Cardiac muscle cell (in vitro differentiated cells and primary cell): ENCODE results near the gene ORMDL1. TPM values are rescaled to one million over a fixed set of nuclear protein-coding genes. Genes with fewer than 3 reads are reported as not detected.

Experiments
- DNase-seq, 2 donors: peaks; one replicate each; pipeline versions ENCODE4 v3.0.0 to v3.0.0-alpha.2; 2010 to 2017; ENCODE audit warnings: low read depth in 1 of 2, low spot score in 1 of 2
- H3K27ac ChIP-seq: fragments of 200-600 bp; sonication (generic); 2 replicates; pipeline ENCODE4 v1.5.1; 2016
- H3K27me3 ChIP-seq: fragments of 200-600 bp; sonication (generic); 2 replicates; pipeline ENCODE4 v1.6.0; 2016; ENCODE audit warnings: control low read depth
- H3K36me3 ChIP-seq: fragments of 200-600 bp; sonication (generic); 2 replicates; pipeline ENCODE4 v1.5.1; 2016; ENCODE audit warnings: control low read depth
- H3K4me1 ChIP-seq: fragments of 200-600 bp; sonication (generic); 2 replicates; pipeline ENCODE4 v1.8.1; 2017; ENCODE audit warnings: low read depth, mild to moderate bottlenecking, mixed run types
- H3K4me3 ChIP-seq: fragments of 200-600 bp; sonication (generic); 2 replicates; pipeline ENCODE4 v1.5.1; 2016; ENCODE audit warnings: mild to moderate bottlenecking
- H3K9me3 ChIP-seq: fragments of 200-600 bp; sonication (generic); 2 replicates; pipeline ENCODE4 v1.5.1; 2017; ENCODE audit warnings: low read depth, mild to moderate bottlenecking, control low read depth
- polyA plus RNA-seq: library from polyadenylated mRNA; unstranded; fragments of >200 nt; fragmentation: Nextera tagmentation; extraction: Ambion mirVana; gene quantifications from 2 replicates; pipeline ENCODE4 v1.2.1, GENCODE V29; 2016
- total RNA-seq: library from RNA; depleted of rRNA; stranded (reverse); fragments of >200 nt; gene quantifications from 2 replicates; pipeline ENCODE4 v1.2.3, GENCODE V29; 2016
- TF ChIP-seq, protein P1 (sequence below): IDR thresholded peaks from 2 replicates; pipeline ENCODE4 v1.5.1; 2012; ENCODE audit warnings: low read depth, mild to moderate bottlenecking, low read length

Gene ORMDL1
- total and polyA plus RNA-seq, 2 experiments from 2014 or later, result 96.1 to 138 TPM

DNA sequence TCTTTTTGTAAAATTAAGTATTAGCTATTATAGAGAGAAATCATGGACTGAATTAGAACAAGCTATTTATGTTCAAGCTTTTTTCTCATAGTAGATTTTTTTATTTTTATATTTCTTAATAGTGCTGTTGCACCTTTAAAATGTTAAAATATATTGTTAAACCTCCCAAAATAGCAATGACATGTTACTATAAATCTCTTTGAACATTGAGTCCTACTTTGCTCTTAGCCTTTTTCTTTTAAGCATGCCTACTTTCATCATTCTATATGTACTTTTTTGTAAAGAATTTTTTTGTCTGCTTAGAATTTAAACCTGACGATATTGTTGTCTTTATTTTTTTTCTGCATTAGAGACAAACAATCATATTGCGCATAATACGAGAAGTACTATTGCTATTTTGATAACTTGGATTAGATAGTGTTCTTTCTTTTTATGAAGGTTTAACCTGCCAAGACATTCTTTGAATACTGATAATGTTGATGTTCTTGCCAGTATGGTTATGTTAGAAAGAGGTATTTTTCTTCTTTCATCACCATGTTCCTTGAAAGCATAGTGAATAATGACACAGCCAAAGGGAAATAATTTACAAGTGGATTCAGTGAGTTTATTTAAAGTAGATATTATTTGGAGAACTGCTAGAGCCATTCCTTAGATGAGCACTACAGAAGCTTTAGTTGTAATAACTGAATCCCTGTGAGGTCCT lies 40.7 kb upstream of the ORMDL1 start:
- no peak overlapping the region for H3K27ac ChIP-seq
- H3K4me1 ChIP-seq, result no peaks in the 10 kb centered on the region
- H3K4me3 ChIP-seq, result no peak overlapping the region
- H3K36me3 ChIP-seq, result no peaks in the 10 kb centered on the region
- peak in 1 of 2 donors; percentile 19 for DNase-seq
- H3K9me3 ChIP-seq, result no peaks in the 10 kb centered on the region
- TF ChIP-seq, protein P1, sequence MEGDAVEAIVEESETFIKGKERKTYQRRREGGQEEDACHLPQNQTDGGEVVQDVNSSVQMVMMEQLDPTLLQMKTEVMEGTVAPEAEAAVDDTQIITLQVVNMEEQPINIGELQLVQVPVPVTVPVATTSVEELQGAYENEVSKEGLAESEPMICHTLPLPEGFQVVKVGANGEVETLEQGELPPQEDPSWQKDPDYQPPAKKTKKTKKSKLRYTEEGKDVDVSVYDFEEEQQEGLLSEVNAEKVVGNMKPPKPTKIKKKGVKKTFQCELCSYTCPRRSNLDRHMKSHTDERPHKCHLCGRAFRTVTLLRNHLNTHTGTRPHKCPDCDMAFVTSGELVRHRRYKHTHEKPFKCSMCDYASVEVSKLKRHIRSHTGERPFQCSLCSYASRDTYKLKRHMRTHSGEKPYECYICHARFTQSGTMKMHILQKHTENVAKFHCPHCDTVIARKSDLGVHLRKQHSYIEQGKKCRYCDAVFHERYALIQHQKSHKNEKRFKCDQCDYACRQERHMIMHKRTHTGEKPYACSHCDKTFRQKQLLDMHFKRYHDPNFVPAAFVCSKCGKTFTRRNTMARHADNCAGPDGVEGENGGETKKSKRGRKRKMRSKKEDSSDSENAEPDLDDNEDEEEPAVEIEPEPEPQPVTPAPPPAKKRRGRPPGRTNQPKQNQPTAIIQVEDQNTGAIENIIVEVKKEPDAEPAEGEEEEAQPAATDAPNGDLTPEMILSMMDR, result no peak
- H3K27me3 ChIP-seq, result peaks cover 23% of the 10 kb centered on the region

- peak in 1 of 2 donors; percentile 77 for DNase-seq
- Histone ChIP-seq H3K27me3 (peaks cover 6% of the 10 kb centered on the region), H3K4me1 (no peaks in the 10 kb centered on the region), H3K27ac (no peak overlapping the region), H3K4me3 (no peak overlapping the region), H3K9me3 (no peaks in the 10 kb centered on the region), H3K36me3 (no peaks in the 10 kb centered on the region)
- TF ChIP-seq, protein P1, result no peak
Measured at GRCh38 chr2:189821953-189822748, 38.0 kb upstream of the ORMDL1 start.

GRCh38 chr2:189819297-189819704 lies 35.2 kb upstream of the ORMDL1 start:
- no peaks in the 10 kb centered on the region for H3K36me3 ChIP-seq
- H3K27ac ChIP-seq, result no peak overlapping the region
- H3K9me3 ChIP-seq, result no peaks in the 10 kb centered on the region
- TF ChIP-seq, protein P1, result no peak
- DNase-seq, result peak in 1 of 2 donors; percentile 62
- no peaks in the 10 kb centered on the region for H3K27me3 ChIP-seq
- no peaks in the 10 kb centered on the region for H3K4me1 ChIP-seq
- H3K4me3 ChIP-seq, result no peak overlapping the region

DNA sequence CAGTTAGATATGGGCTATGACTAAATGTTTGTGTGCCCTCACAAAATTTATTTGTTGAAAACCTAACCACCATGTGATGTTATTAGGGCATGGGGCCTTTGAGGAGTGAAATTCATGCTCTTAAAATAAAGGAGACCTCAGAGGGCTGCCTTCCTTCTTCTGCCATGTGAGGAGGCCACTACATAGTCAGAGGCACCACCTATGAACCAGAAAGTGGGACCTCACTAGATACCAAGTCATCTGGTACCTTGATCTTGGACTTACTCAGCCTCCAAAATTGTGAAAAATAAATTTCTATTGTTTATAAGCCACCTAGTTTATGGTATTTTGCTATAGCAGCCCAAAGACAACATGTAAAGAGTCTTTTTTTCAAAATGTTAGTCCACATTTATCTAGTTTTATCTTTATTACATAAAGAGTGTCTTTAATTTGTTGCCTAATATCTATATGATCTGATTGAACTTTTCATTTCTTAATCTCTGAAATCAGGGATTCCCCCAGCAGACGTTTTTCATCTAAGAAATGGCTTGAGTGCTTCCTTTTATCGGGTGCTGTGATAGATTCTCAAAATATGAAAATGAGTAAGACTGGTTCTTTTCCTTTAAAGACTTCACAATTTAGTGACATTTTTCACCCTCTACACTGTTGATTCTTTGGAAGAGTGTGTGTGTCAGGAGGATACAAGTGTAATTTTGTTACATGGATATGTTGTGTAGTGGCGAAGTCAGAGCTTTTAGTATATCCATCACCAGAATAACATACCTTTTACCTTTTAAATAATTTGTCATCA lies 34.3 kb upstream of the ORMDL1 start:
- TF ChIP-seq, protein P1, result no peak
- Histone ChIP-seq H3K4me1 (no peaks in the 10 kb centered on the region), H3K27me3 (no peaks in the 10 kb centered on the region), H3K36me3 (no peaks in the 10 kb centered on the region), H3K27ac (no peak overlapping the region), H3K9me3 (no peaks in the 10 kb centered on the region), H3K4me3 (no peak overlapping the region)
- DNase-seq, result no peak

- Histone ChIP-seq H3K36me3 (no peaks in the 10 kb centered on the region), H3K27ac (no peak overlapping the region), H3K27me3 (no peaks in the 10 kb centered on the region), H3K4me1 (no peaks in the 10 kb centered on the region), H3K9me3 (no peaks in the 10 kb centered on the region), H3K4me3 (no peak overlapping the region)
- TF ChIP-seq, protein P1, result no peak
- DNase-seq, result no peak
Measured at GRCh38 chr2:189803431-189803830, 19.3 kb upstream of the ORMDL1 start.
